HEK293T (cell line): ENCODE data around the gene AGBL5.

Source experiments
- CTCF ChIA-PET: fragments of 350-600 bp; formaldehyde crosslinking; extraction: SDS; loops from one replicate; lab custom pipeline; 2021; ENCODE audit warnings: antibody characterized with exemption, inconsistent platforms; lab: Yijun Ruan, JAX
- POLR2A ChIA-PET: fragments of 350-600 bp; formaldehyde crosslinking; extraction: SDS; loops from one replicate; lab custom pipeline; 2020; ENCODE audit warnings: antibody characterized with exemption, inconsistent platforms; lab: Yijun Ruan, JAX
- DNase-seq: peaks from one replicate; pipeline ENCODE4 v3.0.0; 2012; ENCODE audit warnings: mixed read lengths; ENCODE audit errors: extremely low spot score
- ARNT ChIP-seq: fragments of 450-650 bp; IDR thresholded peaks from 2 replicates; pipeline ENCODE4 v1.6.1; 2017; ENCODE audit warnings: mild to moderate bottlenecking
- BHLHE40 ChIP-seq: fragments of 450-650 bp; IDR thresholded peaks from 2 replicates; pipeline ENCODE4 v1.6.1; 2016; ENCODE audit warnings: mild to moderate bottlenecking, moderate library complexity, borderline replicate concordance
- CTBP1 ChIP-seq: fragments of 450-650 bp; IDR thresholded peaks from 2 replicates; pipeline ENCODE4 v1.6.1; 2016; ENCODE audit warnings: borderline replicate concordance
- ELF4 ChIP-seq: fragments of 450-650 bp; IDR thresholded peaks from 2 replicates; pipeline ENCODE4 v1.6.1; 2017; ENCODE audit warnings: antibody characterized with exemption
- FOXA1 ChIP-seq: fragments of 450-650 bp; IDR thresholded peaks from 2 replicates; pipeline ENCODE4 v1.6.1; 2016; ENCODE audit warnings: mild to moderate bottlenecking
- FOXK2 ChIP-seq: fragments of 450-650 bp; IDR thresholded peaks from 2 replicates; pipeline ENCODE4 v1.6.1; 2016; ENCODE audit warnings: mild to moderate bottlenecking
- FOXM1 ChIP-seq: fragments of 450-650 bp; IDR thresholded peaks from 2 replicates; pipeline ENCODE4 v1.6.1; 2017; ENCODE audit warnings: mild to moderate bottlenecking, borderline replicate concordance
- HDGF ChIP-seq: fragments of 450-650 bp; IDR thresholded peaks from 2 replicates; pipeline ENCODE4 v1.6.1; 2017; ENCODE audit warnings: antibody characterized with exemption, borderline replicate concordance
- L3MBTL2 ChIP-seq: fragments of 450-650 bp; conservative IDR thresholded peaks from 2 replicates; pipeline ENCODE4 v1.6.1; 2016; ENCODE audit warnings: mild to moderate bottlenecking
- LEF1 ChIP-seq: fragments of 450-650 bp; IDR thresholded peaks from 2 replicates; pipeline ENCODE4 v1.6.1; 2017; ENCODE audit warnings: mild to moderate bottlenecking, borderline replicate concordance
- NFRKB ChIP-seq: fragments of 450-650 bp; IDR thresholded peaks from 2 replicates; pipeline ENCODE4 v1.6.1; 2016; ENCODE audit warnings: mild to moderate bottlenecking, moderate library complexity
- PKNOX1 ChIP-seq: fragments of 450-650 bp; IDR thresholded peaks from 2 replicates; pipeline ENCODE4 v1.6.1; 2016
- SP1 ChIP-seq: fragments of 450-650 bp; IDR thresholded peaks from 2 replicates; pipeline ENCODE4 v1.6.1; 2017
- SUZ12 ChIP-seq: fragments of 450-650 bp; IDR thresholded peaks from 2 replicates; pipeline ENCODE4 v1.6.1; 2016; ENCODE audit warnings: mild to moderate bottlenecking
- TARDBP ChIP-seq: fragments of 450-650 bp; IDR thresholded peaks from 2 replicates; pipeline ENCODE4 v1.6.1; 2016
- ZNF384 ChIP-seq: fragments of 450-650 bp; IDR thresholded peaks from 2 replicates; pipeline ENCODE4 v1.6.1; 2016

The AGBL5 gene

GRCh38 chr2:27071277-27071989, 20.0 kb downstream of the AGBL5 start, which contains the start of gene OST4:
Gene OST4 (minus strand): TSS chr2:27071654.
- no peak for TF ChIP-seq NFRKB
- no peak for TF ChIP-seq ELF4
- TF ChIP-seq ZNF384: no peak
- no peak for TF ChIP-seq HDGF
- no peak for TF ChIP-seq LEF1
- TF ChIP-seq SUZ12: no peak
- no peak for TF ChIP-seq ARNT
- TF ChIP-seq L3MBTL2: no peak
- no peak for TF ChIP-seq FOXA1
- no peak for TF ChIP-seq PKNOX1
- TF ChIP-seq SP1: no peak
- TF ChIP-seq FOXK2: no peak
- no peak for TF ChIP-seq FOXM1
- no peak for TF ChIP-seq TARDBP
- no peak for TF ChIP-seq CTBP1
- no peak for TF ChIP-seq BHLHE40
- CTCF ChIA-PET: interaction anchor here (1.1 kb wide), 1 partner anchor 827 kb away, joined by 3 read pairs; the partner anchor contains the start of genes HADHA and HADHB
- POLR2A ChIA-PET: interaction anchor here (0.6 to 5.2 kb wide), 15 partner anchors 9 to 225 kb away, joined by 3 to 91 read pairs (median 5); partner anchors contain the start of genes AGBL5, KHK, SLC30A3 and TRIM54
- peak; percentile 96 for DNase-seq

GRCh38 chr2:27071990-27072830, 20.7 kb downstream of the AGBL5 start:
- ChIA-PET POLR2A (interaction anchor here (0.6 to 5.2 kb wide), 14 partner anchors 9 to 226 kb away, joined by 3 to 91 read pairs (median 6); partner anchors contain the start of genes AGBL5, KHK, SLC30A3 and TRIM54), CTCF (interaction anchor here (1.5 kb wide), 1 partner anchor 9 kb away, joined by 4 read pairs; no protein-coding TSS in a partner anchor)
- TF ChIP-seq PKNOX1: no peak
- TF ChIP-seq NFRKB: no peak
- no peak for TF ChIP-seq ARNT
- TF ChIP-seq FOXM1: no peak
- no peak for TF ChIP-seq LEF1
- TF ChIP-seq SUZ12: no peak
- TF ChIP-seq BHLHE40: no peak
- TF ChIP-seq SP1: no peak
- no peak for TF ChIP-seq ZNF384
- no peak for TF ChIP-seq FOXK2
- peak; percentile 10 for DNase-seq

GRCh38 chr2:27072920-27073319, 21.5 kb downstream of the AGBL5 start:
- TF ChIP-seq SP1 (no peak), SUZ12 (no peak), BHLHE40 (no peak), PKNOX1 (no peak), ELF4 (no peak), TARDBP (no peak), LEF1 (no peak), FOXA1 (no peak), FOXK2 (no peak), HDGF (no peak), FOXM1 (no peak), CTBP1 (no peak), ZNF384 (no peak), L3MBTL2 (no peak), ARNT (no peak), NFRKB (no peak)
- ChIA-PET CTCF (interaction anchor here (1.5 kb wide), 1 partner anchor 8 kb away, joined by 4 read pairs; no protein-coding TSS in a partner anchor), POLR2A (interaction anchor here (1.1 to 5.2 kb wide), 4 partner anchors 10 to 20 kb away, joined by 3 to 91 read pairs (median 46); partner anchors contain the start of genes AGBL5 and KHK)
- DNase-seq: no peak

GRCh38 chr2:27073782-27074181, 22.3 kb downstream of the AGBL5 start:
- DNase-seq: no peak
- no peak for TF ChIP-seq TARDBP
- TF ChIP-seq FOXK2: no peak
- no peak for TF ChIP-seq PKNOX1
- TF ChIP-seq FOXM1: no peak
- no peak for TF ChIP-seq CTBP1
- no peak for TF ChIP-seq NFRKB
- TF ChIP-seq ELF4: no peak
- TF ChIP-seq HDGF: no peak
- no peak for TF ChIP-seq ARNT
- TF ChIP-seq FOXA1: no peak
- no peak for TF ChIP-seq ZNF384
- TF ChIP-seq SP1: no peak
- TF ChIP-seq L3MBTL2: no peak
- no peak for TF ChIP-seq BHLHE40
- ChIA-PET POLR2A (interaction anchor here (4.5 to 5.2 kb wide), 2 partner anchors 9 to 21 kb away, joined by 76 to 91 read pairs; partner anchors contain the start of gene AGBL5), CTCF (no interaction called here)
